RWPE2 (cell line): Measurements from ENCODE around the gene MRPS5.

Experiments used
- ATAC-seq: fragments of 200-7000 bp; cut with Tn5 transposase; 3 replicates; pipeline ENCODE4 v1.9.1; 2021; ENCODE audit warnings: low read depth
- DNase-seq: peaks from one replicate; pipeline ENCODE4 v3.0.0-alpha.2; 2020; ENCODE audit warnings: low spot score
- H3K27ac ChIP-seq: fragments of 450-650 bp; 2 replicates; pipeline ENCODE4 v1.5.1; 2017; ENCODE audit warnings: mild to moderate bottlenecking; ENCODE audit not compliant: poor library complexity, severe bottlenecking
- H3K27me3 ChIP-seq: fragments of 250-450 bp; sonication (Bioruptor Pico); 2 replicates; pipeline ENCODE4 v1.5.1; 2021; ENCODE audit warnings: mild to moderate bottlenecking, moderate library complexity; ENCODE audit not compliant: insufficient read depth, poor library complexity, severe bottlenecking
- H3K36me3 ChIP-seq: fragments of 250-450 bp; sonication (Bioruptor Pico); 2 replicates; pipeline ENCODE4 v1.5.1; 2020; ENCODE audit warnings: low read depth, mild to moderate bottlenecking, moderate library complexity
- H3K4me1 ChIP-seq: fragments of 250-450 bp; sonication (Bioruptor Pico); 2 replicates; pipeline ENCODE4 v1.5.1; 2021; ENCODE audit warnings: mild to moderate bottlenecking, moderate library complexity; ENCODE audit not compliant: insufficient read depth, poor library complexity, severe bottlenecking
- H3K4me3 ChIP-seq: fragments of 250-450 bp; sonication (Bioruptor Pico); 2 replicates; pipeline ENCODE4 v1.5.1; 2021; ENCODE audit warnings: mild to moderate bottlenecking, moderate library complexity; ENCODE audit not compliant: severe bottlenecking
- H3K9me3 ChIP-seq: fragments of 250-450 bp; sonication (Bioruptor Pico); 2 replicates; pipeline ENCODE4 v1.5.1; 2021; ENCODE audit warnings: mild to moderate bottlenecking, moderate library complexity; ENCODE audit not compliant: severe bottlenecking
- CTCF ChIP-seq: fragments of 450-650 bp; IDR thresholded peaks from one replicate; pipeline ENCODE4 v1.5.1; 2017; ENCODE audit warnings: mild to moderate bottlenecking, moderate library complexity; ENCODE audit not compliant: poor library complexity, severe bottlenecking

Gene MRPS5

GRCh38 chr2:95082477-95082876 is 39.1 kb downstream of the MRPS5 start:
- Histone ChIP-seq H3K27me3 (no peaks in the 10 kb centered on the region), H3K9me3 (no peaks in the 10 kb centered on the region), H3K27ac (no peak overlapping the region)

GRCh38 chr2:95079199-95079683 is 42.4 kb downstream of the MRPS5 start:
- Histone ChIP-seq H3K27me3 (no peaks in the 10 kb centered on the region), H3K9me3 (no peaks in the 10 kb centered on the region), H3K36me3 (no peaks in the 10 kb centered on the region), H3K4me3 (no peak overlapping the region), H3K27ac (no peak overlapping the region), H3K4me1 (no peaks in the 10 kb centered on the region)
- TF ChIP-seq CTCF: no peak
- DNase-seq (no peak), ATAC-seq (no peak)

More at GRCh38 chr2:95082477-95082876, 39.1 kb downstream of the MRPS5 start:
- H3K4me3 ChIP-seq: no peak overlapping the region
- no peak for TF ChIP-seq CTCF
- ATAC-seq: 0 out of 3 replicates have a peak, but pooled peaks have one; percentile 42
- peaks cover 21% of the 10 kb centered on the region for H3K36me3 ChIP-seq
- no peaks in the 10 kb centered on the region for H3K4me1 ChIP-seq
- DNase-seq: no peak

- Histone ChIP-seq H3K4me3 (no peak overlapping the region), H3K27me3 (no peaks in the 10 kb centered on the region), H3K9me3 (no peaks in the 10 kb centered on the region), H3K27ac (no peak overlapping the region), H3K4me1 (no peaks in the 10 kb centered on the region), H3K36me3 (no peaks in the 10 kb centered on the region)
- DNase-seq: no peak
- no peak for ATAC-seq
- TF ChIP-seq CTCF: no peak
Measured at GRCh38 chr2:95077861-95078603, 43.6 kb downstream of the MRPS5 start.

- no peak overlapping the region for H3K27ac ChIP-seq
- H3K36me3 ChIP-seq: no peaks in the 10 kb centered on the region
- no peaks in the 10 kb centered on the region for H3K4me1 ChIP-seq
- no peaks in the 10 kb centered on the region for H3K27me3 ChIP-seq
- no peak overlapping the region for H3K4me3 ChIP-seq
- DNase-seq: no peak
- no peaks in the 10 kb centered on the region for H3K9me3 ChIP-seq
- no peak for TF ChIP-seq CTCF
- ATAC-seq: 0 out of 3 replicates have a peak, but pooled peaks have one; percentile 23
Measured at GRCh38 chr2:95077530-95077825, 44.1 kb downstream of the MRPS5 start.
